ENCODE measurements around the gene ZFPM1.

- TF ChIP-seq, protein P1, sequence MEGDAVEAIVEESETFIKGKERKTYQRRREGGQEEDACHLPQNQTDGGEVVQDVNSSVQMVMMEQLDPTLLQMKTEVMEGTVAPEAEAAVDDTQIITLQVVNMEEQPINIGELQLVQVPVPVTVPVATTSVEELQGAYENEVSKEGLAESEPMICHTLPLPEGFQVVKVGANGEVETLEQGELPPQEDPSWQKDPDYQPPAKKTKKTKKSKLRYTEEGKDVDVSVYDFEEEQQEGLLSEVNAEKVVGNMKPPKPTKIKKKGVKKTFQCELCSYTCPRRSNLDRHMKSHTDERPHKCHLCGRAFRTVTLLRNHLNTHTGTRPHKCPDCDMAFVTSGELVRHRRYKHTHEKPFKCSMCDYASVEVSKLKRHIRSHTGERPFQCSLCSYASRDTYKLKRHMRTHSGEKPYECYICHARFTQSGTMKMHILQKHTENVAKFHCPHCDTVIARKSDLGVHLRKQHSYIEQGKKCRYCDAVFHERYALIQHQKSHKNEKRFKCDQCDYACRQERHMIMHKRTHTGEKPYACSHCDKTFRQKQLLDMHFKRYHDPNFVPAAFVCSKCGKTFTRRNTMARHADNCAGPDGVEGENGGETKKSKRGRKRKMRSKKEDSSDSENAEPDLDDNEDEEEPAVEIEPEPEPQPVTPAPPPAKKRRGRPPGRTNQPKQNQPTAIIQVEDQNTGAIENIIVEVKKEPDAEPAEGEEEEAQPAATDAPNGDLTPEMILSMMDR (IDR thresholded peaks at IDR 0.05) = no peak
- no peak for TF ChIP-seq POLR2A (IDR thresholded peaks at IDR 0.05)
These were observed 30.2 kb upstream of the ZFPM1 start for GRCh38 chr16:88422733-88423447.

All from thyroid gland (tissue), 4 donors.